ENCODE measurements around the gene EHD3. TPM values are rescaled to one million over a fixed set of nuclear protein-coding genes. Genes with fewer than 3 reads are reported as not detected.

The EHD3 gene
- polyA plus RNA-seq, 1 donor: 3.6 TPM

GRCh38 chr2:31294196-31294595 is 60.2 kb downstream of the EHD3 start:
- DNase-seq: no peak

GRCh38 chr2:31296641-31297287 is 62.8 kb downstream of the EHD3 start:
- no peak for DNase-seq

GRCh38 chr2:31297751-31298150 is 63.8 kb downstream of the EHD3 start:
- DNase-seq: no peak

- DNase-seq: no peak
These were observed 65.6 kb downstream of the EHD3 start for GRCh38 chr2:31299547-31299946.

- DNase-seq: no peak
These were observed 66.4 kb downstream of the EHD3 start for GRCh38 chr2:31300309-31300708.

GRCh38 chr2:31302940-31303563 is 69.1 kb downstream of the EHD3 start:
- DNase-seq: peak; percentile 36

GRCh38 chr2:31304816-31305215 is 70.9 kb downstream of the EHD3 start:
- no peak for DNase-seq

GRCh38 chr2:31312898-31313297 is 78.9 kb downstream of the EHD3 start:
- no peak for DNase-seq

- DNase-seq: no peak
These were observed 80.8 kb downstream of the EHD3 start for GRCh38 chr2:31314761-31315160.

- no peak for DNase-seq
These were observed 83.4 kb downstream of the EHD3 start for GRCh38 chr2:31317396-31317795.

- no peak for DNase-seq
These were observed 84.7 kb downstream of the EHD3 start for GRCh38 chr2:31318361-31319336.

Other genes starting within 250 kb of the EHD3 start
- gene GALNT14, start 95.7 kb upstream of the EHD3 start, polyA plus RNA-seq (ENCODE audit: insufficient read length): 1.5 TPM
- gene CAPN14, start 16.6 kb upstream of the EHD3 start, polyA plus RNA-seq (ENCODE audit: insufficient read length): 0.09 TPM
- not detected for gene XDH, start 180.6 kb downstream of the EHD3 start, polyA plus RNA-seq (ENCODE audit: insufficient read length)